Measurements from ENCODE around the gene TRIM49D1.
"Not testable (repeated sequence)": the region's sequence is repeated elsewhere in the genome, so short reads cannot be mapped to it uniquely, and the experiment has no call there.

TRIM49D1 gene

GRCh38 chr11:89922195-89922660, at the start of gene TRIM49D1:
Gene TRIM49D1 (minus strand): TSS chr11:89922245. CDS start chr11:89917710, 4,535 bp downstream.
- no peak for DNase-seq (ENCODE audit: low read depth)

GRCh38 chr11:89965737-89966136, 43.7 kb upstream of the TRIM49D1 start, which contains the start of gene TRIM64:
Gene TRIM64 (plus strand): TSS chr11:89966037. CDS start chr11:89968504, 2,467 bp downstream.
- DNase-seq (ENCODE audit: low read depth), result not testable (repeated sequence)

DNA sequence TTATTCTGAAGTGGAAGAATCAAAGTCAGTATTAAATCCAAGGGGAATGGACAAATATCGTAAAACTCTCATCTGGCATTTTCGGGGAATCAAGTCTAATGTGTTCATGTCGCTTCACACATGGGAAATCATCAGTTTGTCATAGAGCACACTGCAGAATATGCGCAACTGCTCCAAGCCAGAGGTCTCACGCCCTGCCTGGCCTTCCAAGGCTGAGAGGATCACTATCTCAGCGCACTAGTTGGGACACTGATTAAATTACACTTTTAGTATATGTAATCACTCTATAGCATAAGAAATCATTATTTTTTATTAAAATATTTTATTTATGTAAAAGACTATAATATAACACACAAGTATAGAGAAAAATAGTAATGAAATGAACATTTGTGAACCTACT, 38.8 kb upstream of the TRIM49D1 start:
- not testable (repeated sequence) for DNase-seq (ENCODE audit: low read depth)

- DNase-seq (ENCODE audit: low read depth), result not testable (repeated sequence)
Observed at GRCh38 chr11:89923764-89924163, 1.7 kb upstream of the TRIM49D1 start, which contains the start of gene TRIM49D2. Gene TRIM49D2 (plus strand): TSS chr11:89924064. CDS start chr11:89926762, 2,698 bp downstream.

GRCh38 chr11:89900809-89901208, 21.2 kb downstream of the TRIM49D1 start:
- not testable (repeated sequence) for DNase-seq (ENCODE audit: low read depth)

DNA sequence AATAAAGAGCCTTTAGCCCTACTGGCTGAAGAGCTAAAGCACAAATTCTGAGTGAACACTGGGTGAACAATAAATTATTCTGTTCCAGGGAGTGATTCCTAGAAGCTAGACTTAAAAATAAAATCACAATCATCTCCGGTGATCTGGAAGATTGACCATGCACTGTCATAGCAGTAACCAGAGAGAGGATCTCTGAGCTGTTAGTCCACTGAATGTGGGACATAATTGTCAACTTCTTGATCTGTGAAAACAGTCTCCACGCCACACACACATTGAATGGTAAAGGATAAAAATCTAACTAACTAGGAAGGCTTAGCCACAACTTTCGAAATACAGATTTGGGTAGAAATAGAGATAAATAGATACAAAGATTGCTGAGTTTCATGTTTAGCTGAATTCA, 28.8 kb downstream of the TRIM49D1 start:
- DNase-seq (ENCODE audit: low read depth), result not testable (repeated sequence)

DNA sequence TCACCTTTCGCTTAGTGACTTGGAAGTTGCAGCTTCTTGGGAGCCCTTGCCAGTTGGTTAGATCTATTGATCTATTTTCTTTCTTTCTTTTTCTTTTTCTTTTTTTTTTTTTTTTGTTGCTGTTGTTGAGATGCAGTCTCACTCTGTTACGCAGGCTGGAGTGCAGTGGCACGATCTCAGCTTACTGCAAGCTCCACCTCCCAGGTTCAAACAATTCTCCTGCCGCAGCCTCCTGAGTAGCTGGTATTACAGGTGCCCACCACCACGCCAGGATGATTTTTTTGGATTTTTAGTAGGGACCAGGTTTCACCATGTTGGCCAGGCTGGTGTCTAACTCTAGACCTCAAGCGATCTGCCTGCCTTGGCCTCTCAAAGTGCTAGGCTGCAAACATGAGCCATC, 44.5 kb downstream of the TRIM49D1 start:
- not testable (repeated sequence) for DNase-seq (ENCODE audit: low read depth)

DNA sequence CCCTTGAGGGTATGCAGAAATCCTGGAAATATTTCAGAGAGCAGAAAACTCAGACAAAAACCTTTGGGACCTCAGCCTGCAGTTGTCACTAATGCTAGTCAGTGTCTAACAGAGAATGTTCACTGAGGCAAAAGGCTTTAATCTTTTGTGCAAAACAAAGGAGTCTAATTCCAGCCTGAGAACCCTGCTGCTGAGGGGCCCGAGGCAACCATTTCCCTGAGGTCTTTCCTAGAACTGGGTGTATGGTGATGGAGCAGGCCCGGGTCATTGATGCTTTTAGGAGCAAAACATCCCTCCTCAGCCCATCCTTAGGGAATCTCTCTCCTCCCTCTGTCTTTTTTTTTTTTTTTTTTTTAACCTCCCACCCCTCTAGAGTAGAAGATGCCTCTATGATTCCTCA, 49.5 kb downstream of the TRIM49D1 start:
- DNase-seq (ENCODE audit: low read depth), result not testable (repeated sequence)

- DNase-seq (ENCODE audit: low read depth), result not testable (repeated sequence)
Observed at GRCh38 chr11:89865223-89865622, 56.8 kb downstream of the TRIM49D1 start.

DNA sequence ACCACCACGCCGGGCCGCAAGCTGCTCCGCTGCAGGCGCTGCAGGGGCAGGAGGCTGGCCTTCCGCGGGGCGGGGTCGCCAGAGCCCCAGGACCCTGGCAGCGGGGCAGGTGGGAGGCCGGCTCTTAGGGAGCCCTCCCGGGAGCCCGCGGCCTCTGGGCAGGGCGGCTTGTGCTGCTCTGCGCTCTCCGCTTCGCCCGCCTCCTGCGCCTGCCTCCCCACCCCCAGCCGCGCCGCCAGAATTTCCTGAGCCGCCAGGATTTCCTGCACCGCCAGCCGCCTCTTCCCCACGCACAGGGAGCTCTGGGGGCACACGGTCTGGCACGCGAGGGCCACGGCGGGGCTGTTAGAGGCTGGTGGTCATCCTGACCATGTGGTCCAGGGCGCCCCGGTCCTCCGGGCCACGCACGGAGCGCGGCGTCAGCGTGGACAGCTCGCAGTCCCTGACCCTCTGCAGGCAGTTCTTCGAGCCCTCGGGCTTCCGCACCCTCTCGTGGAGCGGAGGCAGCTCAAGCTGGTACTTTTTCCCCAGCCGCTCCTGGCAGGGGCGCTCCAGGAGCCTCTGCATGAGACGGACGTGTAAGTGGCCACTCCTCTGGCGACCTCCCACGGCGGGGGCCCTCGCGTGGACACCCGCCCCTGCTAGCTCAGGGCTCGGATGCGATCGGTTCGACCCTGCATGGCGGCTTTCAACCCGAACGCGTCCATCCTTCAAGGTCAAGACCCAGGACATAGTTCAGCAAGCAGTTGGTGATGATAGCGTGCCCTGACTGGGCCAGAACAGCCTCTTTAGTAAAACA, 57.9 kb downstream of the TRIM49D1 start:
- DNase-seq (ENCODE audit: low read depth), result not testable (repeated sequence)
